Central memory CD8-positive, alpha-beta T cell (primary cell): ENCODE measurements around the gene KLHDC3.
A peak's percentile ranks its signal among the peaks of the same experiment; 100 is the strongest.

ENCODE experiments used
- ATAC-seq: fragments of 150-1000 bp; cut with Tn5 transposase; replicated peaks from 2 replicates; pipeline ENCODE4 v1.10.0; 2022; ENCODE audit warnings: mild to moderate bottlenecking, moderate FRiP score, moderate number of reproducible peaks; ENCODE audit not compliant: poor library complexity, severe bottlenecking; ENCODE audit errors: extremely low read depth
- DNase-seq, 2 donors: peaks; one replicate each; pipeline ENCODE4 v3.0.0; 2021; ENCODE audit warnings: low spot score in 2 of 2
- H3K27ac Mint-ChIP-seq: one replicate; pipeline ENCODE4 v1.8.0; 2022; ENCODE audit warnings: low read depth, mild to moderate bottlenecking, moderate library complexity, mixed read lengths
- H3K27me3 Mint-ChIP-seq: one replicate; pipeline ENCODE4 v1.8.0; 2022; ENCODE audit warnings: mixed read lengths
- H3K36me3 Mint-ChIP-seq: one replicate; pipeline ENCODE4 v1.8.0; 2022; ENCODE audit warnings: mild to moderate bottlenecking, moderate library complexity, mixed read lengths; ENCODE audit not compliant: insufficient read depth
- H3K4me1 Mint-ChIP-seq: one replicate; pipeline ENCODE4 v1.8.0; 2022; ENCODE audit warnings: mixed read lengths
- H3K4me3 Mint-ChIP-seq: one replicate; pipeline ENCODE4 v1.8.0; 2022; ENCODE audit warnings: mild to moderate bottlenecking, moderate library complexity, mixed read lengths
- H3K9me3 Mint-ChIP-seq: one replicate; pipeline ENCODE4 v1.8.0; 2022; ENCODE audit warnings: mixed read lengths

Gene KLHDC3

GRCh38 chr6:43055966-43056365, 41.9 kb downstream of the KLHDC3 start:
- Mint-ChIP-seq H3K27ac (peak overlapping the region; percentile 14), H3K4me1 (peaks cover 61% of the 10 kb centered on the region), H3K4me3 (no peak overlapping the region), H3K9me3 (no peaks in the 10 kb centered on the region), H3K27me3 (no peaks in the 10 kb centered on the region), H3K36me3 (peaks cover 33% of the 10 kb centered on the region)
- DNase-seq = no peak
- ATAC-seq = no peak

GRCh38 chr6:43058531-43058930, 44.5 kb downstream of the KLHDC3 start:
- peaks cover 50% of the 10 kb centered on the region for H3K4me1 Mint-ChIP-seq
- H3K27ac Mint-ChIP-seq = peak overlapping the region; percentile 98
- no peaks in the 10 kb centered on the region for H3K9me3 Mint-ChIP-seq
- peaks cover 26% of the 10 kb centered on the region for H3K36me3 Mint-ChIP-seq
- no peaks in the 10 kb centered on the region for H3K27me3 Mint-ChIP-seq
- H3K4me3 Mint-ChIP-seq = peak overlapping the region; percentile 93
- ATAC-seq (no peak), DNase-seq (no peak)

GRCh38 chr6:43059168-43060033, 45.4 kb downstream of the KLHDC3 start, which contains the start of the genes KLC4 and MRPL2:
KLC4 (plus strand) TSS chr6:43059631; CDS start chr6:43061336, 1,705 bp downstream.
MRPL2 (minus strand) TSS chr6:43059434; CDS start chr6:43059381, 53 bp downstream.
- Mint-ChIP-seq H3K4me3 (peak within 1 kb of the TSS; percentile 93), H3K4me1 (peaks cover 42% of the 10 kb centered on the region), H3K27ac (peak within 1 kb of the TSS; percentile 98), H3K9me3 (no peaks in the 10 kb centered on the region), H3K27me3 (no peaks in the 10 kb centered on the region), H3K36me3 (peaks cover 19% of the 10 kb centered on the region)
- DNase-seq = peak; percentile 88 to 97
- peak; percentile 99 for ATAC-seq

- Mint-ChIP-seq H3K9me3 (no peaks in the 10 kb centered on the region), H3K36me3 (peaks cover 19% of the 10 kb centered on the region), H3K4me1 (peaks cover 40% of the 10 kb centered on the region), H3K4me3 (peak overlapping the region; percentile 93), H3K27ac (peak overlapping the region; percentile 98), H3K27me3 (no peaks in the 10 kb centered on the region)
- ATAC-seq (no peak), DNase-seq (no peak)
Observed at GRCh38 chr6:43060034-43060754, 46.1 kb downstream of the KLHDC3 start.

GRCh38 chr6:43060755-43061633, 46.9 kb downstream of the KLHDC3 start:
- no peaks in the 10 kb centered on the region for H3K27me3 Mint-ChIP-seq
- peaks cover 16% of the 10 kb centered on the region for H3K36me3 Mint-ChIP-seq
- no peaks in the 10 kb centered on the region for H3K9me3 Mint-ChIP-seq
- H3K27ac Mint-ChIP-seq = peak overlapping the region; percentile 32
- peaks cover 40% of the 10 kb centered on the region for H3K4me1 Mint-ChIP-seq
- ATAC-seq (no peak), DNase-seq (no peak)
- H3K4me3 Mint-ChIP-seq = peak overlapping the region; percentile 93

- DNase-seq (no peak), ATAC-seq (no peak)
- Mint-ChIP-seq H3K4me1 (peaks cover 40% of the 10 kb centered on the region), H3K9me3 (no peaks in the 10 kb centered on the region), H3K27me3 (no peaks in the 10 kb centered on the region), H3K27ac (no peak overlapping the region), H3K36me3 (peaks cover 16% of the 10 kb centered on the region), H3K4me3 (no peak overlapping the region)
Observed at GRCh38 chr6:43061861-43062260, 47.8 kb downstream of the KLHDC3 start.

- Mint-ChIP-seq H3K4me3 (no peak overlapping the region), H3K27me3 (no peaks in the 10 kb centered on the region), H3K36me3 (peaks cover 8% of the 10 kb centered on the region), H3K4me1 (peaks cover 39% of the 10 kb centered on the region), H3K9me3 (no peaks in the 10 kb centered on the region), H3K27ac (no peak overlapping the region)
- no peak for DNase-seq
- no peak for ATAC-seq
Observed at GRCh38 chr6:43062818-43063217, 48.8 kb downstream of the KLHDC3 start.

GRCh38 chr6:43070028-43070632, 56.1 kb downstream of the KLHDC3 start:
- peaks cover 7% of the 10 kb centered on the region for H3K36me3 Mint-ChIP-seq
- DNase-seq (no peak), ATAC-seq (peak; percentile 32)
- no peak overlapping the region for H3K4me3 Mint-ChIP-seq
- H3K27me3 Mint-ChIP-seq = no peaks in the 10 kb centered on the region
- H3K27ac Mint-ChIP-seq = no peak overlapping the region
- H3K9me3 Mint-ChIP-seq = no peaks in the 10 kb centered on the region
- H3K4me1 Mint-ChIP-seq = no peaks in the 10 kb centered on the region
